Activated gamma-delta T cell treated with Interleukin-2 at 50 U/mL for 16 hours (primary cell): Measurements from ENCODE around the gene UBE2Q2.
A peak's percentile ranks its signal among the peaks of the same experiment; 100 is the strongest.
"Not testable (repeated sequence)": the region's sequence is repeated elsewhere in the genome, so short reads cannot be mapped to it uniquely, and the experiment has no call there.

Source experiments
- DNase-seq: peaks from one replicate; pipeline ENCODE4 v3.0.0-alpha.2; 2020

The UBE2Q2 gene

DNA sequence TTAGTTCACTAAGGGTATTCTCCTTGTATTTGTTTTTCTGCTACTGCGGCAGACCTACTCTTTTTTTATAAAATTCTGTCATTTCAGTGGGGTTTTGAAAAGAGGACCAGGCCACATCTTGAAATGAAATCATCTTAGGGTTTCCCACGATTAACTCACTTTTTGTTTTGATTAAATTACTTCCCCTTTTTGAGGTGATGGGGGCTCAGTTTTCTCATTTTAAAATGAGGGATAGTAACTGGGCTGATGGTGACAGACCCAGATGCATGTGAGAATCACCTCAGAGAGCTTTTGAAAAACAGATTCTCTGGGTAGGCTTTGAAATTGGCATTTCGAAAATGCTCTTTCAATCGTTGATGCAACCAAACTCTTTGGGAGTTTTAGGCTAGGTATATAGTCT, 24.2 kb downstream of the UBE2Q2 start:
- no peak for DNase-seq

DNA sequence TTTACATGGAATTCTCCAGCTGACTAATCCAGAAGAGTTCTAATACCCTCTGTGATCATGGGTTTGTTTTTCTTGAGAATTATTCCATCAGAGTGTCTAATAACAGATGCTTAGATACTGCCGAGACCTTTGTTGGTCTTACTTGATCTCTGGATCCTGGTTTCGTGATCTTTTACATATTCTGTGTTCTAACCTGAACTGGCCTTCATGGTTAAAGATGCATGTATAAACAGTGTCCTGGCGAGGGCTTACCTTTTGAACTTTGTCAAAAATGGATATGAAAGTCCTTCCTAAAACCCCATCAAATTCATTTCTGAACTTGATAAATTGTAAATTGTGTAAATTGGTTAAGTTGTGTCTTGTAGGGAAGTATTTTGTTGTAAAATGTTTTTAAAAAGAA, 24.8 kb downstream of the UBE2Q2 start:
- DNase-seq = no peak

- no peak for DNase-seq
Measured at GRCh38 chr15:75869446-75869845, 26.2 kb downstream of the UBE2Q2 start.

DNA sequence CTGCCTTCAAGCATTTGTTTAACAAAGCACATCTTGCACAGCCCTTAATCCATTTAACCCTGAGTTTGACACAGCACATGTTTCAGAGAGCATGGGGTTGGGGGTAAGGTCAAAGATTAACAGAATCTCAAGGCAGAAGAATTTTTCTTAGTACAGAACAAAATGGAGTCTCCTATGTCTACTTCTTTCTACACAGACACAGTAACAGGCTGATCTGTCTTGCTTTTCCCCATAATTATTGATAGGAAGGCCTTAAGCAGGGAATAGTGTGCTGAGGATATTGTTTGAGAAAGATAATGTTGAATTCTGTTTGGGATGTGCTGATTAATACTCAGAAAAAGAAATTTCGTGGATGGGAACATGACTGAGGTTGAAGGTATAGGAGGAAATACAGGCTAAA, 28.3 kb downstream of the UBE2Q2 start:
- not testable (repeated sequence) for DNase-seq

DNA sequence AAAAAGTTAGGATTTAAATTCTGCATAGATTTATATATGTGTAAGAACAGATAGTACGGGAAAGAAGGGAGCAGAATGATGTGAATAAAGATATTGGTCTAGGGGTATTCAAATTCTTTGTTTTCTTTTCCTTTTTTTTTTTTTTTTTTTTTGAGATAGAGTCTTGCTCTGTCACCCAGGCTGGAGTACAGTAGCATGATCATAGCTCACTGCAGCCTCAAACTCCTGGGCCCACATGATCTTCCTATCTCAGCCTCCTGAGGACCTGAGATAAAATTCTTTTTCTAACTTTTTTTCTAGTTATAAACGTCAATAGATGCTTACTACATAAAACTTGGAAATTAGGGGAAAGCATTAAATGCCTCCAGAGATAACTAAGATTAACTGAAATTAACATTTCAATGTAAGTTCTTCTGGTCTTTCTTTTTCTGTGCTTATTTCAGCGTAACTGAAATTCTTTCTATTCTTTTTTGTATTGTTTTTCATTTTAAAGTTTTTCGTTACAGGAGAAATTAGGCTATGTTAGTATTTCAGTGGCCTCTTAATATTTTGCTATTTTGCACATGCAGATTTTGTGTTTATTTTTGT, 29.2 kb downstream of the UBE2Q2 start:
- DNase-seq = no peak

GRCh38 chr15:75884041-75884440, 40.8 kb downstream of the UBE2Q2 start:
- DNase-seq = no peak

DNA sequence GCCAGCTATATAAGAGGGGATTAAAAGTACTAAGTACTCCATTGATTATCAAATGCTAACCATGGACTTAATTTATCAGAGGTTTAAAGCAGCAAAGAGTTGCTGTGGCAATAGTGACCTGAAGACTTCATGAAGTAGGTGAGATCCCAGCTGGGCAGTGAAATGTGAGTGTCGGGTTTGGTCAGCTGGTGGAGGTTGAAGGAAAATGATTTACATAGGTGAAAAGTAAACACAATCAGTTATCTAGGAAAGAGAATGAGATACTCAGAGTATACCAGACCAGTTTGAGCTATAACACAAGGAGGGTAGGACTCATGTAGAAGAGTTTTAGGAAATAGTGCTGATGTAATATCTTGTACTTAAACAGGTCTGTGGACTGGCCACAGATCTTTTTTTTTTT, 43.9 kb downstream of the UBE2Q2 start:
- DNase-seq = no peak

GRCh38 chr15:75891895-75892294, 48.6 kb downstream of the UBE2Q2 start:
- no peak for DNase-seq

DNA sequence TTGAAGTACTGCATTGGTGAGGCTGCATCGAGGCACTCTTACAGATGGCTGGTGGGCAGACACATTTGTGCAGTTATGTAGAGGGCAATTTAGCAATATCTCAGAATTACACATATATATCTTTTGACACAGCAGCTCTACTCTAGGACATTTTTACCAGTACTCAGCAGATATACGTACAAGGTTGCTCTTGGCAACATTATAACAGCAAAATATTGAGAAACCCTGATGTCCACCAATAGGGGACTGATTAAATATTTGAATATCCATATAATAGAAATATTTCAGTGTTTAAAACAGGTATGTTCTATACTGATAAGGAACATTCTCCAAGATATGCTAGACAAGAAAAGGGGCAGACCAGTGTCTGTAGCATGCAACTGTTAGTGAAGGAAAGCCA, 52.5 kb downstream of the UBE2Q2 start:
- DNase-seq = no peak

DNA sequence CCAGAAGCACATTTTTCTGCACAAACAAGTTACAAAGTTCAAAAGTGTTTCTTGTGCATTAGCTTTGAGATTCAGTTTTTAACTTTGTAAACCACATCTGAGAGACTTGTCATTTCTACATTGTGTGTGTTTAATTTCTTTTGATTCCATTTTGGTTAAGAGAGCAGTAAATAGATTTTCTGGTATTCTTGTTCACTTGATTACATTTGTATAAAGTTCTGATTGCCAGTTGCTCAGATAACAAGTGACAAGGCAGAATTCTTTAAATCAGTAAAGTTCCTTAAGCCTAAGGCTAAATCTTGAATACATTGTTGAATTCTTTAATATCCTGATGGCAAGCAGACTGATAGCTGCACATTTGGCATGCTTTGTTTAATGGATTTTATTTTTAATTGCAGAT, 57.3 kb downstream of the UBE2Q2 start:
- DNase-seq = no peak

GRCh38 chr15:75902129-75902557, 58.9 kb downstream of the UBE2Q2 start:
- no peak for DNase-seq

DNA sequence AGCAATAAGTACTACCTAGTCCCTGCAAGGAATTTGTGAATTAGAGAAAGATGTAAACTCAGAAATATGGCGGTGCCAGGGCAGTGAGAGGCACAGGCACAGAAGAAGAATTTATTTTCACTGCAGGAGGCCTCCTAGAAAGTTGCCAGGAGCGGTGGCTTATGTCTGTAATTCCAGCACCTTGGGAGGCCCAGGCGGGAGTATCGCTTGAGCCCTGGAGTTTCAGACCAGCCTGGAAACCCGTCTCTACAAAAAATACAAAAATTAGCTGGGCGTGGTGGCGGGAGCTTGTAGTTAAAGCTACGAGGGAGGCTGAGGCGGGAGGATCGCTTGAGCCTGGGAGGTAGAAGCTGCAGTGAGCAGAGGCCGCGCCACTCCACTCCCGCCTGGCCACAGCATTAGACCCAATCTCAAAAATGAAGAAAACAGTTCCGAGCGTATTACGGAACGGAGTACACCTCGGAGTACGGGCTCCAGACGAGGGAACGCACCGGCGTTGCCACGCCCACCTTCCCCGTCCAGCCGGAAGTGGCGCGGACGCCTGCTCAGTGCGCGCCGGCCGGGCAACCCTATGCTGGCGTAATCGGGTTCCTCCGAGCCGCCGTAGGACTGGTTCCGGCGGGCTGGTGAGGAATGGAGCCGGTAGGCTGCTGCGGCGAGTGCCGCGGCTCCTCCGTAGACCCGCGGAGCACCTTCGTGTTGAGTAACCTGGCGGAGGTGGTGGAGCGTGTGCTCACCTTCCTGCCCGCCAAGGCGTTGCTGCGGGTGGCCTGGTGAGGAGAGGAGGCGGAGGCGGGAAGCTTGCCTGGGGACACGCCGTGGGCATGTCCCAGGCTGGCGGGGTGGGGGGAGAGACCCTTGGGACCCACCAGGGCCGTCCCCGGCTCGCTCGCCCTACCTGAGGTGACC, 60.3 kb downstream of the UBE2Q2 start, which contains the start of gene FBXO22:
Gene FBXO22 (plus strand): TSS at position 548 of the 909 bp plus-strand sequence. CDS start 86 bp downstream, at position 634.
- DNase-seq = peak; percentile 86

GRCh38 chr15:75905231-75905630, 62.0 kb downstream of the UBE2Q2 start:
- DNase-seq = no peak

DNA sequence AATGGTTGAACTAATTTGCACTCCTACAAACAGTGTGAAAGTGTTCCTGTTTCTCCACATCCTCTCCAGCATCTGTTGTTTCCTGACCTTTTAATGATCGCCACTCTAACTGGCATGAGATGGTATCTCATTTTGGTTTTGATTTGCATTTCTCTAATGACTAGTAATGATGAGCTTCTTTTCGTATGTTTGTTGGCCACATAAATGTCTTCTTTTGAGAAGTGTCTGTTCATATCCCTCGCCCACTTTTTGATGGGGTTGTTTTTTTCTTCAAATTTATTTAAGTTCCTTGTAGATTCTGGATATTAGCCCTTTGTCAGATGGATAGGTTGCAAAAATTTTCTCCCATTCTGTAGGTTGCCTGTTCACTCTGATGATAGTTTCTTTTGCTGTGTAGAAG, 67.1 kb downstream of the UBE2Q2 start:
- not testable (repeated sequence) for DNase-seq

DNA sequence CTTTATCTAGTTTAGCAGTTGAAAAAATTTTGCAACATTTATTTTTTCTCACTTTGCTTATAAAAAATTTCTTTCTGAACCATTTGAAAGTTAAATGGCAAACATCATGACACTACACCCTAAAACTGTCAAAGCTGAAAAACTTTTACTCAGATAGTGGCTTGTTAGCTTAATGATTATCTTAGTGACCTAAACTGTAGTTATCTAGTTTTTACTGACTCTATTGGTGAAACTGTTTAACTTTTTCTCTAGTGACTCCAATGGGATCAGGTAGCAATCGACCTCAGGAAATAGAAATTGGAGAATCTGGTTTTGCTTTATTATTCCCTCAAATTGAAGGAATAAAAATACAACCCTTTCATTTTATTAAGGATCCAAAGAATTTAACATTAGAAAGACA, 73.7 kb downstream of the UBE2Q2 start:
- no peak for DNase-seq

GRCh38 chr15:75918135-75918534, 74.9 kb downstream of the UBE2Q2 start:
- no peak for DNase-seq

- DNase-seq = no peak
Measured at GRCh38 chr15:75920079-75920478, 76.8 kb downstream of the UBE2Q2 start.

DNA sequence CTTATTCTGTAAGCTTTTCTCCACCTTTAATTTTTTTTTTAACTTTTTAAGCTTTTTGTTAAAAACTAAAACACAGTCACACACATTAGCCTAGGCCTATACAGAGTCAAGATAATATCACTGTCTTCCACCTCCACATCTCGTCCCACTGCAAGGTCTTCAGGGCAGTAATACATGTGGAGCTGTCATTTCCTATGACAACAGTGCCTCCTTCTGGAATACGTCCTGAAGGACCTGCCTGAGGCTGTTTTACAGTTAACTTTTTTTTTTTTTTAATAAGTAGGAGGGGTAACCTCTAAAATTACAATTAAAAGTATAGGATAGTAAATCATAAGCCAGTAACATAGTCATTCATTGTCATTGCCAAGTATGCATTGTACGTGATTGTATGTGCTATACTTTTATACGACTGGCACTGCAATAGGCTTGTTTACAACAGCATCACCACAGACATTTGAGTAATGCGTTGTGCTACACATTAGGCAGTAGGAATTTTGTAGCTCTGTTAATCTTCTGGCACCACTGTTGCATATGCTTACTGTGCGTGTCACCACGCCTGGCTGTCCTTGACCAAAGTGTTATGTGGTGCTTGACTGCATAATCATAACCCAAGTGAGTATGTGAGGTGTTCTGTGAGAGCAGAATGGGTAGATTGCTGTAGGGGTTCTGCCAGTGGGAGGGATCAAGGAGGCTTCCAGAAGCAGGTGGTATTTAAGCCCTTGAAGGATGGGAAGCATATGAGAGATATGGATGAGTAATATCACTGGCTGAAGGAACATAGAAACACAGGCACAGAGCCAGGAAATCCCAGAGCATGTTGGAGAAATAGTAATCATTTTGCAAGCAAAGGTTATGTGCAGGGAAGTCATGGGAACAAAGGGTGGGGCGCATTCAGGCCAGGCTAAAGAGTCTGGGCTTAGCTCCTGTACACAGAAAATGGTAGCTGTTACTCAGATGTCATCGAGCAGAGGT, 78.8 kb downstream of the UBE2Q2 start:
- no peak for DNase-seq

DNA sequence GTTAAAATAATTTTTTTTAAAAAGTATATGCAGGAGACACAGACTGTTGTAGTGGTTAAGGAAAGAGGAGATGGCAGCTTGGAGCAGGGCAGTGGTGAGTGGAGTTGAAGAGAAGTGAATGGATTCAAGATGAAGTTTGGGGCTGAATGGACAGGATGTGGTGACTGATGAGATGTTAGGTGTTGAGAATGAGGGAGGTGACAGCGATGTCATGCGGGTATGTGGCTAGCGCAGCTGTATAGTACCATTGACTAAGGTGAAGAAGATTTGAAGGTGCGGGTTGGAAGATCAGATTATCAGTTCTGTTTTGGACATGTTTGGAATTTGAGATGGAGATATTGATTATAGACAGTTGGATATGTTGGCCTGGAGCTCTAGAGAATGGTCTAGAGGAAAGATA, 80.5 kb downstream of the UBE2Q2 start:
- no peak for DNase-seq

DNA sequence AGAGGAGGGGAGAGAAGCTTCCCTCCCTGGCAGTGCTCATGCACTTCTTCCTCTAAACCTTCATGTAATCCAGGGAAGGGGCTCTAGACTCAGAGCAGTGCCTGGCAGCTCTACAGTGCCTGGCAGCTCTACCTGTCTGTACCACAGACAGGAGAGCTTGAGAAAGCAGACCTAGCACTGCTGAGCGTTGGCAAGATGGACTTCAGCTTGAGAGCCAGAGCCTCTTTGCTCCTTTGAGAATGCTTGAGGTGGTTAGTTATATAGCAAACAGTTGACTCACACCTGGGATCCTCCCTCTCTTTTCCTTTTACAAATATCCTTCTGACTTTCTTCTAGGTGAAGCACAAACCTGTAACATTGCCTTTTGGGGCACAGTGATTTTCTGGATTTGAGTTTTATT, 81.3 kb downstream of the UBE2Q2 start:
- DNase-seq = no peak

- no peak for DNase-seq
Measured at GRCh38 chr15:75925440-75925839, 82.2 kb downstream of the UBE2Q2 start.

DNA sequence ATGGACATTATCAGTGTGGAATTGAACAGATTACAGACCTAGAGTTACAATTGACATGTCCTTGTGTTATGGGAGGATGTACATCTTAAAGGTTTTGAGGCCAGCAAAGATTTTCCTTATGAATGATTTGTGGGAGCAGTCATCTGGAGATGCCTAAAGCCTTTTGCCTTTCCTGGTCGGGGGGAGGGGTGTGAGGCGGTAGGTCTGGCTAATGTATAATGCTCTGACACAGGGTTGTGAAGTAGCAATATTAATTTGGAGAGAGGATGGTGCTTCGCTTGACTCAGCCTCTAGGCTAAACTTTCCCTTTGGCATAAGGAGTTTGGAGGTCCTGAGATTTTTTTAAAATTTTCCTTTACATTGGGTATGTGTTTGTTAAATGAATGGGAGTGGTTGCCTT, 83.7 kb downstream of the UBE2Q2 start:
- DNase-seq = no peak

DNA sequence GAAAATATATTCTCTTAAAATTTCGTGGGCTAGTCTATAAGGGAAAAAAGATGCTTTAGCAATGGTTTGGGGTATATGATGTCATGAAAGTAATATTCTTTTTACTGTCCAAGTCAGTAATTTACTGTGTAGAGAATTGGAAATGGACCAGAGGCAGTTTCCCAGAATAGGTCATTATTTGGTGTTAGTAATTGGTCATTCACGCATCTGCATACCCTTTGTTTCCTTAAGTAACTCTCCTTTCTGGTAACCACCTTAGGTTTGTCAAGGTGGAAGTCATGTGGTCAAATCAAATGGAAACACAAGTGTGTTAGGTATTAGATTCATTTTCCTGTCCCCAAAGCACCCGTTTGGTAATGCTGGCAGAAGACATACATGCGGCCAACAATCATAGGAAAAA, 84.4 kb downstream of the UBE2Q2 start:
- DNase-seq = no peak
